ENCODE data around the gene BRICD5. TPM values are rescaled to one million over a fixed set of nuclear protein-coding genes. Genes with fewer than 3 reads are reported as not detected.
"Not testable (repeated sequence)": the region's sequence is repeated elsewhere in the genome, so short reads cannot be mapped to it uniquely, and the experiment has no call there.

BRICD5 gene
- total RNA-seq, 1 donor from 2014 or later: 14.4 TPM

DNA sequence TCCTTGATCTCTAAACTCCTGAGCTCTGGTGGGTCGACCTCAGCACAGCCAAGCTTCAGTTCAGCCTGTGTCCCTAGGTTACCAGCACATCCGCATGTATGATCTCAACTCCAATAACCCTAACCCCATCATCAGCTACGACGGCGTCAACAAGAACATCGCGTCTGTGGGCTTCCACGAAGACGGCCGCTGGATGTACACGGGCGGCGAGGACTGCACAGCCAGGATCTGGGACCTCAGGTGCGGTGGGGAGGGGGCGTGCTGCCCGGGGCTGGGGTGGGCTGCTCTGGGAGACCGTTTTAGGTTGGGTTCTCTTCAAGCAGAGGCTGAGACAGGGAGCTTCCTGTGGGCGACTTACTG is 4.3 kb downstream of the BRICD5 start:
- no peaks in the 10 kb centered on the region for H3K9me3 Mint-ChIP-seq
- H3K27me3 Mint-ChIP-seq (ENCODE audit: low read depth): peaks cover 2% of the 10 kb centered on the region
- peak overlapping the region; percentile 79 for H3K4me3 Mint-ChIP-seq
- peaks cover 6% of the 10 kb centered on the region for H3K36me3 Mint-ChIP-seq
- DNase-seq (ENCODE audit: low spot score in 2 of 2, unreplicated experiment in 2 of 2): no peak
- TF ChIP-seq, protein P1, sequence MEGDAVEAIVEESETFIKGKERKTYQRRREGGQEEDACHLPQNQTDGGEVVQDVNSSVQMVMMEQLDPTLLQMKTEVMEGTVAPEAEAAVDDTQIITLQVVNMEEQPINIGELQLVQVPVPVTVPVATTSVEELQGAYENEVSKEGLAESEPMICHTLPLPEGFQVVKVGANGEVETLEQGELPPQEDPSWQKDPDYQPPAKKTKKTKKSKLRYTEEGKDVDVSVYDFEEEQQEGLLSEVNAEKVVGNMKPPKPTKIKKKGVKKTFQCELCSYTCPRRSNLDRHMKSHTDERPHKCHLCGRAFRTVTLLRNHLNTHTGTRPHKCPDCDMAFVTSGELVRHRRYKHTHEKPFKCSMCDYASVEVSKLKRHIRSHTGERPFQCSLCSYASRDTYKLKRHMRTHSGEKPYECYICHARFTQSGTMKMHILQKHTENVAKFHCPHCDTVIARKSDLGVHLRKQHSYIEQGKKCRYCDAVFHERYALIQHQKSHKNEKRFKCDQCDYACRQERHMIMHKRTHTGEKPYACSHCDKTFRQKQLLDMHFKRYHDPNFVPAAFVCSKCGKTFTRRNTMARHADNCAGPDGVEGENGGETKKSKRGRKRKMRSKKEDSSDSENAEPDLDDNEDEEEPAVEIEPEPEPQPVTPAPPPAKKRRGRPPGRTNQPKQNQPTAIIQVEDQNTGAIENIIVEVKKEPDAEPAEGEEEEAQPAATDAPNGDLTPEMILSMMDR (IDR thresholded peaks at IDR 0.05; ENCODE audit: unreplicated experiment): no peak
- H3K27ac Mint-ChIP-seq: peak overlapping the region; percentile 30
- peaks cover 9% of the 10 kb centered on the region for H3K4me1 Mint-ChIP-seq

DNA sequence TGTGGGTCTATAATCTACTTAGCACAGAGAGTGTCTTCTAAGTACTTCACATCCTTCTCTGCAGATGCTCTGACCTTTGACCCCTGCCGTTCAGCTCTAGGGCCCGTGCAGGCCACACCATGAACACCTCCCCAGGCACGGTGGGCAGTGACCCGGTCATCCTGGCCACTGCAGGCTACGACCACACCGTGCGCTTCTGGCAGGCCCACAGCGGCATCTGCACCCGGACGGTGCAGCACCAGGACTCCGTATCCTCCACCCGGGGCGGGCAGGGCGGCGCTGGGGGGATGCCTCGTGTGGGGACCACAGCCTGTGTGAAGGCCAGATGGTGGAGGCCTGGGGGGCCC is 4.7 kb downstream of the BRICD5 start:
- Mint-ChIP-seq H3K27ac (no peak overlapping the region), H3K27me3 (ENCODE audit: low read depth) (peaks cover 2% of the 10 kb centered on the region), H3K9me3 (no peaks in the 10 kb centered on the region), H3K36me3 (peaks cover 6% of the 10 kb centered on the region), H3K4me3 (peak overlapping the region; percentile 79), H3K4me1 (peaks cover 9% of the 10 kb centered on the region)
- DNase-seq (ENCODE audit: low spot score in 2 of 2, unreplicated experiment in 2 of 2): no peak
- TF ChIP-seq, protein P1 (IDR thresholded peaks at IDR 0.05; ENCODE audit: unreplicated experiment): peak; percentile 1

DNA sequence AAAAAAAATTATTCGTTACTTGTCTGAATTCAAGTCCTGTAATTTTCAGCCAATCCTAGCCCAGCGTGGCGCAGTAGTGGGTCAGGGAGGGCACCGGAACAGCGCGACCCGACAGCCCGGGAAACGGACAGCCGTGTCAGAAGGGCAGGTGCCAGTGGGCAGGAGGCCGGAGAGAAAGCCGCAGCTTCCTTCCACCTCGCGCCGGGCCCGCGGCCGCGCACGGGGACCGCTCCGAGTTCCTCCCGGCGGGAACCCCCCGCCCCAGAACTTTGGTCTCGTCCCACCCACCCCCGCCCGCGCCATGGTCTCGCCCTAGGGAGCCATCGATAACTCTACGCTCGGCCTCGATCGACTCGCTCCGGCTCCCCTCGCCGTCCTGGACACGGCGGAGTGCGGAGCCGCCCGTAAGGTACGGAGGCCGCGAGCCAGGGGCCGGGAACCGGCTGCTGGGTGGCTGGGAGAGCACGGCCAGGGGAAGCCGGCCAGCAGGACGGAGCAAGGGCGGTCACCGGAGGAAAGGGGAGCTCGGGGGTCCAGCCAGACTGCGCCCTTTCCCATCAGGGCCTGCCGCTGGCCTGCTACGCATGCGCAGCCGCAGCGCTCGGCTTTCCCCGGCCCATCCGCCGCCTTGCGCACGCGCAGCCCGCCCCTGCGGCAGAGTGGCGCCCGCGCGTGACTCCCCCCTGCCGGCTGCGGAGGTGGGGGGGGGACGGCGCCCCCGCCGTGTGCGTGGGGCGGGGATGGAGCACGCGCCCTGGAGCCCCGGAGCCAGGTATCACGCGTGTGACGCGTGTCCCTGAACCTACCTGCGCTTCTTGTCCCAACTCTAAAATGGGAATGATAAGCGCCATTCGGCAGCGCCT is 5.3 kb downstream of the BRICD5 start, which contains the start of gene MLST8:
TSS of gene MLST8 (plus strand) at position 351 of the 863 bp plus-strand sequence. CDS start 632 bp downstream, outside the sequence.
- peaks cover 9% of the 10 kb centered on the region for H3K4me1 Mint-ChIP-seq
- H3K27ac Mint-ChIP-seq: peak within 1 kb of the TSS; percentile 86
- peak; percentile 84 to 92 for DNase-seq (ENCODE audit: low spot score in 2 of 2, unreplicated experiment in 2 of 2)
- H3K36me3 Mint-ChIP-seq: peaks cover 6% of the 10 kb centered on the region
- TF ChIP-seq, protein P1 (IDR thresholded peaks at IDR 0.05; ENCODE audit: unreplicated experiment): peak; percentile 12
- peaks cover 7% of the 10 kb centered on the region for H3K27me3 Mint-ChIP-seq (ENCODE audit: low read depth)
- no peaks in the 10 kb centered on the region for H3K9me3 Mint-ChIP-seq
- peak within 1 kb of the TSS; percentile 79 for H3K4me3 Mint-ChIP-seq

DNA sequence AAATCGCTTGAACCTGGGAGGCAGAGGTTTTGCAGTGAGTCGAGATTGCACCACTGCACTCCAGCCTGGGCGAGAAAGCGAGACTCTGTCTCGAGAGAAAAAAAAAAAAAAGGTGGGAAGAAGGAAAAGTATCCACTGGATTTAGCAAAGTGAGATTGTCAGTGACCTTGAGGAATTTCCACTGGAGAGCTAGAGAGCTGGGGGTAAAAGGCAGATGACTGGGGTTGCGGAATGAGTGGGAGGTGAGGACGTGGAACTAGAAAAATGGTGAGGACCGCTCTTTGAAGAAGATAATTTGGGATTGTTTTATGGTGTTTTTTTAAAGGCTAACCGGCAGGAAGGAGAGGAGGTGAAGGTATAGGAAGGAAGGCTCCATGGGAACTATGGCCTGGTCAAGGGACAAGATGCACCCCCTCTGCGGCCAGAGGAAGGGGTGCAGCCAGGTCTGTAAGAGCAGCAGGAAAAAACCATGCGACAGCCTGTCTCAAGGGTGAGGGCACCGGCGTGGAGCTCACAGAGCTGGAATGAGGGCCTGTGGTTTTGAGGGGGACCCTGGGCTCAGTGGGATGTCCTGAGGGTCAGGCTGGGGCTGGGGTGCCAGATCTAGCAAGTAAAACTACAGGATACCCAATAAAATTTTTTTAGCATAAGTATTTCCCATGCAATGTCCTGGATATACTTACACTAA is 6.1 kb downstream of the BRICD5 start:
- Mint-ChIP-seq H3K36me3 (peaks cover 6% of the 10 kb centered on the region), H3K27me3 (ENCODE audit: low read depth) (peaks cover 15% of the 10 kb centered on the region), H3K9me3 (no peaks in the 10 kb centered on the region), H3K4me3 (peak overlapping the region; percentile 79), H3K27ac (peak overlapping the region; percentile 73), H3K4me1 (peaks cover 9% of the 10 kb centered on the region)
- no peak for DNase-seq (ENCODE audit: low spot score in 2 of 2, unreplicated experiment in 2 of 2)
- TF ChIP-seq, protein P1 (IDR thresholded peaks at IDR 0.05; ENCODE audit: unreplicated experiment): no peak

DNA sequence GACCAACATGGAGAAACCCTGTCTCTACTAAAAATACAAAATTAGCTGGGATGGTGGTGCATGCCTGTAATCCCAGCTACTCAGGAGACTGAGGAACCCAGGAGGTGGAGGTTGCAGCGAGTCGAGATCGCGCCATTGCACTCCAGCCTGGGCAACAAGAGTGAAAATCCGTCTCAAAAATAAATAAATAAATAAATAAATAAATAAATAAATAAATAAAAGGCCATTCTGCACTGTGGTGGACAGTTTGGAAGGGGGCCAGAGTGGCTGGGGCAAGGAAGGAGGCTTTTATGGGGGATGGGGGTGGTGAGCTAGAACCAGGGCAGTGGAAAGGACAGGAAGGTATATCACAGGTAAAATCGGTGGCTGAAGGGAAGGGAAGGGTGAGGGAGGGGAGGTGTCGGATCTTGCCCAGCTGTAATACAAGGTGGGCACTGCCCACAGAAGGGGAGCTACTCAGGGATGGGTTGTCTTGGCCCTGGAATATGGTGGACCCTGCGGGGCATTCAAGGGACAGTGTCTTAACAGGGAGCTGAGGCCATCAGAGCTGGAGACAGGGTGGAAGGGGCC is 7.5 kb downstream of the BRICD5 start:
- peak overlapping the region; percentile 55 for H3K4me3 Mint-ChIP-seq
- H3K9me3 Mint-ChIP-seq; H3K4me1 Mint-ChIP-seq; H3K36me3 Mint-ChIP-seq; DNase-seq (ENCODE audit: low spot score in 2 of 2, unreplicated experiment in 2 of 2); H3K27ac Mint-ChIP-seq: not testable (repeated sequence)
- H3K27me3 Mint-ChIP-seq (ENCODE audit: low read depth): peaks cover 24% of the 10 kb centered on the region

DNA sequence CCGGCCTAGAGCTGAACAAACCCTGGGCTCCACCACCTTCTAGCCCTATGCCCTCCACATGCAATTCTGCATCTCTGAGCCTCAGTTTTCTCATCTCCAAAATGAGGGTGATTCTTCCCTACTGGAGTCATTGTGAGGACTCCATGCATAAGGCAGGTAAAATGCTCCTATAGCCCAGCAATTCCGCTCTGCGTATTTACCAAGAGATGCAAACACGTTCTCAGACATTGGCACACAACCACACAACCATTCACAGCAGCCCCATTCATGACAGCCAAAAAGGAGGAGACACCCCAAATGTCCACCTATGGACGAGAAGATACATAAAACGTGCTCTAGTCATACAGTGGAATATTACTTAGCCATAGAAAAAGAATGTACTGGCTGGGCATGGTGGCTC is 10.3 kb downstream of the BRICD5 start:
- Mint-ChIP-seq H3K9me3 (no peaks in the 10 kb centered on the region), H3K36me3 (no peaks in the 10 kb centered on the region), H3K4me3 (no peak overlapping the region), H3K27me3 (ENCODE audit: low read depth) (peaks cover 41% of the 10 kb centered on the region), H3K27ac (no peak overlapping the region), H3K4me1 (peaks cover 5% of the 10 kb centered on the region)
- TF ChIP-seq, protein P1 (IDR thresholded peaks at IDR 0.05; ENCODE audit: unreplicated experiment): no peak
- DNase-seq (ENCODE audit: low spot score in 2 of 2, unreplicated experiment in 2 of 2): no peak
